ENCODE measurements around the gene CSNK2B. TPM values are rescaled to one million over a fixed set of nuclear protein-coding genes. Genes with fewer than 3 reads are reported as not detected.
A peak's percentile ranks its signal among the peaks of the same experiment; 100 is the strongest.

The CSNK2B gene
- total and polyA plus RNA-seq, 9 of the 15 experiments (the other 6 are each of a cell fraction or from before 2014, with no cell fraction given): 120 to 1,126 (median 529) TPM

DNA sequence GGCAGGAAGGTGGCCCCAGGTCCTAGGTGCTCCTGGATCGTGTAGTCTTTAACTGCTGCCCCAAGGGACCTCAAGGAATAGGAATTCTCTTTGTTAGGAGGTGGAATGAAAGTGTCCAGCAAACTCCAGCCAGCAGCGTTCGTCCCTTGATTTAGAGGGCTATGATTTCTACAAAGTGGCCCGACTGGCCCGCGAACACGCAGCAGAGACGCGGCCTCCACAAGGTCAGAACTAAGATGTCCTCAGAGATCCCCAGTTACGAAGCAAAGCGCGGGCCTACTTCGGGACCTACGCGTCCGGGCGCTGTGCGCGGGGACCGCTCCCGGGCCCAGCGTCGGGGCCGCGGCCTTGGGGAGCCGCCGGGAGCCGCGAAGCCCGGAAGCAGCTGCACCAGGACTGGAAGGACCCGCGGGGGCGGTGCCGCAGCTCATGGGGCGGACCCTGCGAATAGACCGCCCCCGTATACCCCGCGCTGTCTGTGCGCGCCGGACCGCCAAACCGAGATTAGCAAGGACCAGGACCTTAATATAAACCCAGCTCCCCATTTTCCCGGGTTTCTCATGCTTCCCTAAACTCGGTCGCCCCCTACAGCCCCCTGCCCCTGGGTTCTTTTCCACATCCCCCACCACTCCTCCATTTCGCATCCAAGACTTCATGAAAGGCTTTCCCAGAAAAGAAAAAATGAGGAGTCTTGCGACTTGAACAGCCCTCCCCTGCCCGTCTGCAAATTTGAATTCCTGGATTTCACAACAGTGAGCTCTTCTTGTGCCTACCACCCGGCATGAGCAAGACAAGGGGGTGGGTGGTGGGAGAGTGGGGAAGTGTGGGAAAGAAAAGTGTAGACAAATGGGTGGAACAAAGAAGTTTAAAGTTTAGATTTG, 5.3 kb upstream of the CSNK2B start, which contains the start of gene C6orf47 (continued):
- TF ChIP-seq, protein P1, sequence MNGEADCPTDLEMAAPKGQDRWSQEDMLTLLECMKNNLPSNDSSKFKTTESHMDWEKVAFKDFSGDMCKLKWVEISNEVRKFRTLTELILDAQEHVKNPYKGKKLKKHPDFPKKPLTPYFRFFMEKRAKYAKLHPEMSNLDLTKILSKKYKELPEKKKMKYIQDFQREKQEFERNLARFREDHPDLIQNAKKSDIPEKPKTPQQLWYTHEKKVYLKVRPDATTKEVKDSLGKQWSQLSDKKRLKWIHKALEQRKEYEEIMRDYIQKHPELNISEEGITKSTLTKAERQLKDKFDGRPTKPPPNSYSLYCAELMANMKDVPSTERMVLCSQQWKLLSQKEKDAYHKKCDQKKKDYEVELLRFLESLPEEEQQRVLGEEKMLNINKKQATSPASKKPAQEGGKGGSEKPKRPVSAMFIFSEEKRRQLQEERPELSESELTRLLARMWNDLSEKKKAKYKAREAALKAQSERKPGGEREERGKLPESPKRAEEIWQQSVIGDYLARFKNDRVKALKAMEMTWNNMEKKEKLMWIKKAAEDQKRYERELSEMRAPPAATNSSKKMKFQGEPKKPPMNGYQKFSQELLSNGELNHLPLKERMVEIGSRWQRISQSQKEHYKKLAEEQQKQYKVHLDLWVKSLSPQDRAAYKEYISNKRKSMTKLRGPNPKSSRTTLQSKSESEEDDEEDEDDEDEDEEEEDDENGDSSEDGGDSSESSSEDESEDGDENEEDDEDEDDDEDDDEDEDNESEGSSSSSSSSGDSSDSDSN (IDR thresholded peaks at IDR 0.05; ENCODE audit: borderline replicate concordance in 1 of 2, low read depth in 2 of 2, low read length in 2 of 2): peak; percentile 99
- TF ChIP-seq SP1 (CRISPR knock-in tag; IDR thresholded peaks at IDR 0.05): peak; percentile 86; the same call in 1 of the 2 replicates
- peak; percentile 63; the same call in 1 of the 2 replicates for TF ChIP-seq ZKSCAN1 (IDR thresholded peaks at IDR 0.05; ENCODE audit: low read depth, low read length)
- TF ChIP-seq NR2C2 (CRISPR knock-in tag; IDR thresholded peaks at IDR 0.05): no peak; the same call in 1 of the 2 replicates
- TF ChIP-seq NR2C2 (tag; IDR thresholded peaks at IDR 0.05): no peak
- no peak for TF ChIP-seq ZNF41 (CRISPR knock-in tag; conservative IDR thresholded peaks at IDR 0.05)
- peak; percentile 74 for TF ChIP-seq SMAD1 (IDR thresholded peaks at IDR 0.05; ENCODE audit: low read depth, low read length, partially characterized antibody)
- TF ChIP-seq ZC3H4 (CRISPR knock-in tag; IDR thresholded peaks at IDR 0.05; ENCODE audit: borderline replicate concordance): no peak
- TF ChIP-seq TEAD2 (tag; IDR thresholded peaks at IDR 0.05): no peak
- TF ChIP-seq, protein P2, sequence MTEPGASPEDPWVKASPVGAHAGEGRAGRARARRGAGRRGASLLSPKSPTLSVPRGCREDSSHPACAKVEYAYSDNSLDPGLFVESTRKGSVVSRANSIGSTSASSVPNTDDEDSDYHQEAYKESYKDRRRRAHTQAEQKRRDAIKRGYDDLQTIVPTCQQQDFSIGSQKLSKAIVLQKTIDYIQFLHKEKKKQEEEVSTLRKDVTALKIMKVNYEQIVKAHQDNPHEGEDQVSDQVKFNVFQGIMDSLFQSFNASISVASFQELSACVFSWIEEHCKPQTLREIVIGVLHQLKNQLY (CRISPR knock-in tag; conservative IDR thresholded peaks at IDR 0.05): peak in 1 of 2 experiments; percentile 59; a peak in 2 of 4 replicates
- TF ChIP-seq RB1 (IDR thresholded peaks at IDR 0.05; ENCODE audit: low read depth): no peak
- TF ChIP-seq, protein P3, sequence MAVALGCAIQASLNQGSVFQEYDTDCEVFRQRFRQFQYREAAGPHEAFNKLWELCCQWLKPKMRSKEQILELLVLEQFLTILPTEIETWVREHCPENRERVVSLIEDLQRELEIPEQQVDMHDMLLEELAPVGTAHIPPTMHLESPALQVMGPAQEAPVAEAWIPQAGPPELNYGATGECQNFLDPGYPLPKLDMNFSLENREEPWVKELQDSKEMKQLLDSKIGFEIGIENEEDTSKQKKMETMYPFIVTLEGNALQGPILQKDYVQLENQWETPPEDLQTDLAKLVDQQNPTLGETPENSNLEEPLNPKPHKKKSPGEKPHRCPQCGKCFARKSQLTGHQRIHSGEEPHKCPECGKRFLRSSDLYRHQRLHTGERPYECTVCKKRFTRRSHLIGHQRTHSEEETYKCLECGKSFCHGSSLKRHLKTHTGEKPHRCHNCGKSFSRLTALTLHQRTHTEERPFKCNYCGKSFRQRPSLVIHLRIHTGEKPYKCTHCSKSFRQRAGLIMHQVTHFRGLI (CRISPR knock-in tag; IDR thresholded peaks at IDR 0.05): peak; percentile 6; the same call in 1 of the 2 replicates
- TF ChIP-seq ZFPM2 (CRISPR knock-in tag; IDR thresholded peaks at IDR 0.05): peak; percentile 93
- no peak for TF ChIP-seq ZNF3 (CRISPR knock-in tag; IDR thresholded peaks at IDR 0.05)
- TF ChIP-seq DPF2 (IDR thresholded peaks at IDR 0.05): peak; percentile 63
- no peak for TF ChIP-seq BRF1 (IDR thresholded peaks at IDR 0.05; ENCODE audit: borderline replicate concordance, extremely low read depth, insufficient read length)
- peak; percentile 80 for TF ChIP-seq CTBP1 (IDR thresholded peaks at IDR 0.05; ENCODE audit: borderline replicate concordance)
- TF ChIP-seq MXI1 (IDR thresholded peaks at IDR 0.05; ENCODE audit: low read depth, low read length): peak; percentile 55
- peak; percentile 46; the same call in 1 of the 2 replicates for TF ChIP-seq RFX7 (CRISPR knock-in tag; IDR thresholded peaks at IDR 0.05)
- TF ChIP-seq ZNF354B (CRISPR knock-in tag; IDR thresholded peaks at IDR 0.05): no peak; the same call in 1 of the 2 replicates
- TF ChIP-seq RBM22 (IDR thresholded peaks at IDR 0.05; ENCODE audit: low read depth, low read length, poor library complexity, severe bottlenecking): peak; percentile 95
- peak; percentile 92 for TF ChIP-seq MTA3 (IDR thresholded peaks at IDR 0.05; ENCODE audit: borderline replicate concordance)
- TF ChIP-seq EP400 (IDR thresholded peaks at IDR 0.05): no peak
- TF ChIP-seq GTF2A2 (tag; IDR thresholded peaks at IDR 0.05): 0 out of 2 replicates have a peak, but pooled peaks have one; percentile 49
- TF ChIP-seq KLF13 (tag; IDR thresholded peaks at IDR 0.05; ENCODE audit: borderline replicate concordance, low read depth): peak; percentile 63; the same call in 1 of the 2 replicates
